H1 (cell line): ENCODE measurements around the gene CLDN6. TPM values are rescaled to one million over a fixed set of nuclear protein-coding genes. Genes with fewer than 3 reads are reported as not detected.

Source experiments
- CTCF ChIA-PET: fragments of 300-600 bp; sonication (Branson Sonifier 250); formaldehyde crosslinking; loops from one replicate; lab custom pipeline; 2021; ENCODE audit not compliant: partially characterized antibody; lab: Charles Lee
- POLR2A ChIA-PET: fragments of 300-600 bp; sonication (Branson Sonifier 250); formaldehyde crosslinking; loops from one replicate; lab custom pipeline; 2021; ENCODE audit warnings: inconsistent platforms; ENCODE audit not compliant: partially characterized antibody; lab: Charles Lee
- DNase-seq, 2 experiments: peaks; one replicate each; pipeline versions ENCODE4 v3.0.0 to v3.0.0-alpha.2; 2010 to 2022; ENCODE audit warnings: low spot score in 2 of 2, low read depth in 1 of 2, mixed read lengths in 1 of 2
- FAIRE-seq: peaks from 2 replicates; lab custom pipeline; 2011; peaks lifted over from hg19 to GRCh38; lab: Jason Lieb, UNC
- H2AFZ ChIP-seq: 2 replicates; pipeline ENCODE4 v1.8.1; 2012; ENCODE audit warnings: low read length, inconsistent platforms
- H2AK5ac ChIP-seq: 2 replicates; pipeline ENCODE4 v1.6.1; 2013; ENCODE audit warnings: low read depth, low read length
- H2BK120ac ChIP-seq: replicated peaks from 2 replicates; pipeline ENCODE3; 2013; ENCODE audit warnings: low read depth, low read length, inconsistent platforms
- H2BK12ac ChIP-seq: 2 replicates; pipeline ENCODE4 v1.6.1; 2013; ENCODE audit warnings: low read depth, low read length
- H2BK15ac ChIP-seq: 2 replicates; pipeline ENCODE4 v1.6.1; 2013; ENCODE audit warnings: low read length
- H2BK20ac ChIP-seq: 2 replicates; pipeline ENCODE4 v1.6.1; 2013; ENCODE audit warnings: low read length
- H2BK5ac ChIP-seq: 2 replicates; pipeline ENCODE4 v1.6.1; 2013; ENCODE audit warnings: low read depth, low read length
- H3K14ac ChIP-seq: 2 replicates; pipeline ENCODE4 v1.6.1; 2013; ENCODE audit warnings: inconsistent platforms; ENCODE audit not compliant: insufficient read length
- H3K18ac ChIP-seq: 2 replicates; pipeline ENCODE4 v1.6.1; 2013; ENCODE audit warnings: low read length; ENCODE audit errors: extremely low read depth
- H3K23ac ChIP-seq: 2 replicates; pipeline ENCODE4 v1.6.1; 2013; ENCODE audit warnings: inconsistent platforms; ENCODE audit not compliant: insufficient read length
- H3K23me2 ChIP-seq: 2 replicates; pipeline ENCODE4 v1.6.1; 2013; ENCODE audit warnings: low read depth, low read length
- H3K27ac ChIP-seq: 2 replicates; pipeline ENCODE4 v1.6.1; 2011; ENCODE audit warnings: low read depth, low read length, inconsistent platforms
- H3K27me3 ChIP-seq, 4 experiments: replicated peaks in 1 of 4; 1 replicate in 1 of 4; 2 replicates in 3 of 4; pipeline versions ENCODE4 v1.6.1 to v1.8.1; 2011 to 2013; ENCODE audit warnings: low read length in 3 of 4, mild to moderate bottlenecking in 3 of 4, inconsistent platforms in 2 of 4, mixed read lengths in 2 of 4, moderate library complexity in 1 of 4; ENCODE audit not compliant: control insufficient read depth in 3 of 4, insufficient read depth in 3 of 4; ENCODE audit errors: extremely low read depth in 1 of 4
- H3K36me3 ChIP-seq, 4 experiments: 2 replicates each; pipeline versions ENCODE4 v1.6.1 to v1.8.1; 2011 to 2013; ENCODE audit warnings: mild to moderate bottlenecking in 4 of 4, low read length in 3 of 4, moderate library complexity in 2 of 4, control low read depth in 1 of 4, inconsistent platforms in 1 of 4; ENCODE audit not compliant: insufficient read depth in 4 of 4, control insufficient read depth in 2 of 4
- H3K4ac ChIP-seq: replicated peaks from 2 replicates; pipeline ENCODE3; 2013; ENCODE audit warnings: low read length, low read depth, mixed read lengths, inconsistent platforms; ENCODE audit not compliant: insufficient read length
- H3K4me1 ChIP-seq, 4 experiments: replicated peaks in 1 of 4; 1 replicate in 1 of 4; 2 replicates in 3 of 4; pipeline versions ENCODE4 v1.6.1 to v1.8.1; 2011 to 2013; ENCODE audit warnings: low read length in 3 of 4, inconsistent platforms in 2 of 4, mixed read lengths in 1 of 4; ENCODE audit not compliant: insufficient read depth in 4 of 4, control insufficient read depth in 3 of 4
- H3K4me2 ChIP-seq, 2 experiments: 2 replicates each; pipeline versions ENCODE4 v1.6.1 to v1.8.1; 2011 to 2013; ENCODE audit warnings: low read depth in 2 of 2, low read length in 2 of 2, control low read depth in 1 of 2, inconsistent platforms in 1 of 2, mild to moderate bottlenecking in 1 of 2; ENCODE audit not compliant: insufficient read depth in 1 of 2
- H3K4me3 ChIP-seq, 4 experiments: fragments of 200-600, 300-600 bp in 1 of 4; sonication (generic), shearing (Covaris generic), sonication (Bioruptor Twin) in 1 of 4; 2 replicates each; pipeline versions ENCODE4 v1.5.1 to v1.8.1; 2011 to 2016; ENCODE audit warnings: low read length in 4 of 4, low read depth in 3 of 4, control low read depth in 2 of 4, inconsistent platforms in 2 of 4, mild to moderate bottlenecking in 2 of 4, mixed read lengths in 1 of 4, moderate library complexity in 1 of 4; ENCODE audit not compliant: insufficient read depth in 2 of 4; ENCODE audit errors: extremely low read depth in 1 of 4
- H3K56ac ChIP-seq: replicated peaks from 2 replicates; pipeline ENCODE3; 2013; ENCODE audit warnings: low read depth, mild to moderate bottlenecking, mixed read lengths, low read length, inconsistent platforms; ENCODE audit not compliant: insufficient read length
- H3K79me1 ChIP-seq: 2 replicates; pipeline ENCODE4 v1.6.1; 2013; ENCODE audit warnings: low read depth, low read length, control low read depth
- H3K79me2 ChIP-seq, 2 experiments: 2 replicates each; pipeline versions ENCODE4 v1.6.1 to v1.8.1; 2012 to 2013; ENCODE audit warnings: low read length in 2 of 2, mild to moderate bottlenecking in 2 of 2, inconsistent platforms in 1 of 2; ENCODE audit not compliant: insufficient read depth in 2 of 2, control insufficient read depth in 1 of 2
- H3K9ac ChIP-seq, 4 experiments: replicated peaks in 1 of 4; 1 replicate in 1 of 4; 2 replicates in 3 of 4; pipeline versions ENCODE4 v1.6.1 to v1.8.1; 2011 to 2013; ENCODE audit warnings: low read depth in 3 of 4, low read length in 3 of 4, control low read depth in 2 of 4, mild to moderate bottlenecking in 2 of 4, moderate library complexity in 2 of 4, inconsistent platforms in 1 of 4; ENCODE audit errors: extremely low read depth in 1 of 4
- H3K9me3 ChIP-seq, 2 experiments: 2 replicates each; pipeline versions ENCODE4 v1.6.1 to v1.8.1; 2012 to 2013; ENCODE audit warnings: mild to moderate bottlenecking in 2 of 2, moderate library complexity in 2 of 2, control low read depth in 1 of 2, inconsistent platforms in 1 of 2, low read depth in 1 of 2, low read length in 1 of 2, mixed read lengths in 1 of 2; ENCODE audit not compliant: insufficient read depth in 2 of 2
- H4K20me1 ChIP-seq, 2 experiments: replicated peaks in 1 of 2; 2 replicates each; pipeline versions ENCODE3 to v1.8.1; 2011 to 2013; ENCODE audit warnings: inconsistent platforms in 2 of 2, low read length in 2 of 2, mild to moderate bottlenecking in 1 of 2; ENCODE audit not compliant: insufficient read depth in 2 of 2, control insufficient read depth in 1 of 2
- H4K5ac ChIP-seq: 2 replicates; pipeline ENCODE4 v1.6.1; 2013; ENCODE audit warnings: low read length, low read depth, mixed read lengths, inconsistent platforms; ENCODE audit not compliant: insufficient read length
- H4K8ac ChIP-seq: 2 replicates; pipeline ENCODE4 v1.8.0; 2013; ENCODE audit warnings: mild to moderate bottlenecking, moderate library complexity, low read length, inconsistent platforms; ENCODE audit not compliant: insufficient read depth; ENCODE audit errors: extremely low read depth
- H4K91ac ChIP-seq: replicated peaks from 2 replicates; pipeline ENCODE3; 2013; ENCODE audit warnings: low read length, mixed read lengths, inconsistent platforms; ENCODE audit not compliant: insufficient read length
- ASH2L ChIP-seq: fragments of 200-600, 300-600 bp; sonication (generic); IDR thresholded peaks from one replicate; pipeline ENCODE4 v1.7.1; 2017; ENCODE audit warnings: low read length
- CHD2 ChIP-seq: IDR thresholded peaks from 2 replicates; pipeline ENCODE4 v1.6.1; 2012; ENCODE audit warnings: low read length, improper control_type of control experiment
- GABPA ChIP-seq: IDR thresholded peaks from 2 replicates; pipeline ENCODE4 v1.6.1; 2011; ENCODE audit warnings: mild to moderate bottlenecking, low read length, moderate library complexity, borderline replicate concordance; ENCODE audit not compliant: insufficient read depth
- KDM5A ChIP-seq: fragments of 200-600 bp; IDR thresholded peaks from 2 replicates; pipeline ENCODE4 v1.7.1; 2012; ENCODE audit warnings: mild to moderate bottlenecking, low read length, inconsistent platforms, mixed read lengths
- POLR2A ChIP-seq, 2 experiments: IDR thresholded peaks; 1 replicate in 1 of 2; 2 replicates in 1 of 2; pipeline ENCODE4 v1.6.1; 2011; ENCODE audit warnings: low read depth in 2 of 2, low read length in 2 of 2, mild to moderate bottlenecking in 2 of 2; ENCODE audit errors: control extremely low read depth in 1 of 2
- RFX5 ChIP-seq: IDR thresholded peaks from 2 replicates; pipeline ENCODE4 v1.6.1; 2011; ENCODE audit warnings: low read depth, low read length, improper control_type of control experiment, borderline replicate concordance
- SIRT6 ChIP-seq: IDR thresholded peaks from one replicate; pipeline ENCODE4 v1.7.1; 2012; ENCODE audit warnings: low read length, inconsistent platforms
- TAF1 ChIP-seq: IDR thresholded peaks from 2 replicates; pipeline ENCODE4 v1.6.1; 2011; ENCODE audit warnings: mild to moderate bottlenecking, low read depth, low read length
- TAF7 ChIP-seq: optimal IDR thresholded peaks from 2 replicates; pipeline ENCODE3; 2011; ENCODE audit warnings: low read depth, mild to moderate bottlenecking, inconsistent platforms, low read length, moderate library complexity, borderline replicate concordance
- TBP ChIP-seq: IDR thresholded peaks from 2 replicates; pipeline ENCODE4 v1.6.1; 2011; ENCODE audit warnings: low read depth, low read length, improper control_type of control experiment
- ZNF274 ChIP-seq: IDR thresholded peaks from 2 replicates; pipeline ENCODE4 v1.7.0; 2012; ENCODE audit warnings: low read length, borderline replicate concordance; ENCODE audit errors: extremely low read depth
- WGBS, 2 experiments: shearing (Covaris generic) in 1 of 2; methylation state at CpG; one replicate each; pipeline versions ENCODE4 v1.1.6 to v1.1.7; 2013 to 2015; ENCODE audit warnings: low lambda C conversion rate in 2 of 2, mixed read lengths in 2 of 2, inconsistent platforms in 1 of 2, low coverage in 1 of 2, missing lambda C conversion rate in 1 of 2; ENCODE audit not compliant: insufficient replicate concordance in 2 of 2, insufficient coverage in 1 of 2, insufficient read length in 1 of 2; ENCODE audit errors: extremely low coverage in 1 of 2, missing lambda C conversion rate in 1 of 2; 5-methylcytosine and 5-hydroxymethylcytosine counted together
- polyA plus RNA-seq, 7 experiments: library from polyadenylated mRNA; depleted of rRNA in 3 of 7; stranded (reverse) in 5 of 7; unstranded in 2 of 7; fragments of >200 nt in 5 of 7; fragments of 200-250 nt in 2 of 7; gene quantifications; 1 replicate in 5 of 7; 2 replicates in 1 of 7; 4 replicates in 1 of 7; pipeline versions ENCODE4 v1.2.1 to v1.2.3, GENCODE V29; 2011 to 2013; ENCODE audit warnings: missing spikeins in 2 of 7, mixed read lengths in 2 of 7
- total RNA-seq: library from RNA; stranded (reverse); fragmentation: NEBNext Ultra II Directional; extraction: Animal tissue kit (Norgen Biotek cat#: 25700); gene quantifications from 2 replicates; pipeline ENCODE4 v1.2.1, GENCODE V29; 2021

CLDN6 gene
- total and polyA plus RNA-seq, 2 of the 8 experiments (the other 6 are each of a cell fraction or from before 2014, with no cell fraction given): 747 to 1,115 TPM

GRCh38 chr16:3028716-3029319, 10.8 kb upstream of the CLDN6 start:
- H4K91ac ChIP-seq: no peak overlapping the region
- TF ChIP-seq SIRT6: no peak
- TF ChIP-seq KDM5A: no peak
- TF ChIP-seq TAF1: no peak
- no peak for TF ChIP-seq POLR2A (IDR thresholded peaks at IDR 0.05; ENCODE audit: control extremely low read depth in 1 of 2, low read depth in 2 of 2, low read length in 2 of 2)
- TF ChIP-seq GABPA: no peak
- no peak for TF ChIP-seq CHD2
- TF ChIP-seq ASH2L: no peak
- no peak for TF ChIP-seq TAF7
- TF ChIP-seq RFX5: no peak
- TF ChIP-seq ZNF274: no peak
- TF ChIP-seq TBP: no peak
- TF ChIP-seq, all 59 proteins: peak for 0
- peaks cover 0 to 8% (median 6%) of the 10 kb centered on the region in 4 experiments; a peak in 5 of 7 replicates for H3K4me1 ChIP-seq
- peaks cover 0 to 21% (median 9%) of the 10 kb centered on the region in 4 experiments; a peak in 7 of 8 replicates for H3K36me3 ChIP-seq
- peak overlapping the region; percentile 31 for H4K8ac ChIP-seq
- no peak overlapping the region for H3K4me2 ChIP-seq
- no peak overlapping the region for H2BK20ac ChIP-seq
- POLR2A ChIA-PET: interaction anchor here (0.7 to 35.7 kb wide), 13 partner anchors 0 to 106 kb away, joined by 3 to 1808 read pairs (median 8); partner anchors contain the start of genes BICDL2, CLDN6, CLDN9 and HCFC1R1
- no peak overlapping the region for H2AK5ac ChIP-seq
- H3K56ac ChIP-seq: no peak overlapping the region
- H3K23ac ChIP-seq: no peak overlapping the region
- H3K27me3 ChIP-seq: no peaks in the 10 kb centered on the region
- H2BK120ac ChIP-seq: no peak overlapping the region
- WGBS, 2 experiments: 84% methylated on average over 15 of the region's 15 CpGs; no CpG with 5 or more reads in 1 of the 2 experiments
- H3K18ac ChIP-seq: no peak overlapping the region
- no peak overlapping the region for H3K4ac ChIP-seq
- no peak overlapping the region for H2BK5ac ChIP-seq
- no peak overlapping the region for H2AFZ ChIP-seq
- FAIRE-seq: no peak
- no peak overlapping the region for H3K9ac ChIP-seq
- H3K4me3 ChIP-seq: no peak overlapping the region
- H2BK12ac ChIP-seq: no peak overlapping the region
- H4K20me1 ChIP-seq: peaks cover 8 to 32% of the 10 kb centered on the region in 2 experiments
- no peaks in the 10 kb centered on the region for H3K79me2 ChIP-seq
- H3K23me2 ChIP-seq: no peaks in the 10 kb centered on the region
- no peak overlapping the region for H2BK15ac ChIP-seq
- H3K27ac ChIP-seq: no peak overlapping the region
- H3K9me3 ChIP-seq: no peaks in the 10 kb centered on the region
- no peak overlapping the region for H3K14ac ChIP-seq
- no peak for DNase-seq
- no peak overlapping the region for H4K5ac ChIP-seq
- H3K79me1 ChIP-seq: no peaks in the 10 kb centered on the region
- CTCF ChIA-PET: interaction anchor here (0.6 to 23.8 kb wide), 21 partner anchors 9 to 1774 kb away, joined by 3 to 639 read pairs (median 4); partner anchors contain the start of genes CLDN6, CLDN9, HCFC1R1 and THOC6
